Skin of body (tissue), 2 donors: Measurements from ENCODE around the gene DHRS2. TPM values are rescaled to one million over a fixed set of nuclear protein-coding genes. Genes with fewer than 3 reads are reported as not detected.
"Not testable (repeated sequence)": the region's sequence is repeated elsewhere in the genome, so short reads cannot be mapped to it uniquely, and the experiment has no call there.

Source experiments
- DNase-seq: peaks from one replicate; lab custom pipeline; 2025; lab: John Stamatoyannopoulos, UW
- total RNA-seq: library from RNA; depleted of rRNA; stranded (reverse); fragments of >200 nt; gene quantifications from one replicate; pipeline ENCODE4 v1.2.3, GENCODE V29; 2014

DHRS2 gene
- total RNA-seq, 1 donor from 2014 or later, result not detected

DNA sequence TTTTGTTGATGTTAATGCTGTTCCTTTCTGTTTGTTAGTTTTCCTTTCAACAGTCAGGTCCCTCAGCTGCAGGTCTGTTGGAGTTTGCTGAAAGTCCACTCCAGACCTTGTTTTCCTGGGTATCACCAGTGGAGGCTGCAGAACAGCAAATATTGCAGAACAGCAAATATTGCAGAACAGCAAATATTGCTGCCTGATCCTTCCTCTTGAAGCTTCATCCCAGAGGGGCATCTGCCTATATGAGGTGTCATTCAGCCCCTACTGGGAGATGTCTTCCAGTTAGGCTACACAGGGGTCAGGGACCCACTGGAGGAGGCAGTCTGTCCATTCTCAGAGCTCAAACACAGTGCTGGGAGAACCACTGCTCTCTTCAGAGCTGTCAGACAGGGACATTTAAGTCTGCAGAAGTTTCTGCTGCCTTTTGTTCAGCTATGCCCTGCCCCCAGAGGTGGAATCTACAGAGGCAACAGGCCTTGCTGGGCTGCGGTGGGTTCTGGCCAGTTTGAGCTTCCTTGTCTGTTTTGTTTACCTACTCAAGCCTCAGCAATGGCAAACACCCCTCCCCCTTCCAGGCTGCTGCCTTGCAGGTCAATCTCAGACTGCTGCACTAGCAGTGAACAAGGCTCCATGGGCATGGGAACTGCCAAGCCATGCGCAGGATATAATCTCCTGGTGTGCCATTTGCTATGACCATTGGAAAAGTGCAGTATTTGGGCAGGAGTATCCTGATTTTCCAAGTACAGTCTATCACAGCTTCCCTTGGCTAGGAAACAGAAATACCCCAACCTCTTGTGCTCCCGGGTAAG lies 53.7 kb downstream of the DHRS2 start:
- DNase-seq, result not testable (repeated sequence)

DNA sequence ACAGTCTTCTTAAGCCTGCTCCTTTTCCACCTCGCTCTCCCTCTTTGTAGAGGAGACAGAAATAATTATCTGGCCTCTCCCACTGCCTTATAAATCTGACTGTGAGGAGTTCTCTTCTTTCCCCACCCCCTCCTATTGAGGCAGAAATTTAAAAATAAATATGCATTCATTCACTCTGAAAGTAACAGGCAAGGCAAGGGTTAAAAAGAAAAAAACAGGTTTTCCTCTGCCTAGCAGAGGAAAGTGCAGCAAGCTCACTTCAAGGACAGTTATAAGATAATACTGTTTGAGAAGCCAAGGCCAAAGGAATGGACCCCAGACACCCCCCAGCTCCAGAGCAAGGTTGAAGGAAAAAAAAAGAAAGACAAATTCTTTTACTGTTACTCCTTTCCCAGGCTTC lies 56.3 kb downstream of the DHRS2 start:
- no peak for DNase-seq

DNA sequence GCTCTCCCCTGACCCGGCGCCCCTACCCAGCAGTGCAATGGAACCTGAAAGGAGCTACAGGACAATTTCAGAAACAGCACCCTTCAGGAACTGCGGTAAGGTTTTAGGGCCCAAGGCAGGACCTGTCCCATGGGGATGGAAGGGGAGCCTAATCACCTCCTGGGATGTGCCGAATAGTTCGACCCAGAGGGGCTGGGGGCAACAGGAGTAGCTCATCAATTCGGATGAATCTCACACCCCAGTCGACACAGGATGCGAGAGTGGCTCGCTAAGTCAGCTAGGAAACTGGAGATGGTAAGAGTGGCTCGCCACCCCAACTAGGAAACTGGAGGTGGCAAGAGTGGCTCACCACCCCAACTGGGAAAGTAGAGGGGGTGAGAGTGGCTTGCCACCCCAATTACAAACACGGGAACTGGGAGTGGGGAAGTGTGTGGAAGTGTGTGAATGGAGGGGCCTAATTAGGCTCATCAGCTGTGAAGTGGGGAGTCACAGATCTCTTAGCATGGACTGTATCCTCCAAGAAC lies 57.1 kb downstream of the DHRS2 start:
- no peak for DNase-seq

DNA sequence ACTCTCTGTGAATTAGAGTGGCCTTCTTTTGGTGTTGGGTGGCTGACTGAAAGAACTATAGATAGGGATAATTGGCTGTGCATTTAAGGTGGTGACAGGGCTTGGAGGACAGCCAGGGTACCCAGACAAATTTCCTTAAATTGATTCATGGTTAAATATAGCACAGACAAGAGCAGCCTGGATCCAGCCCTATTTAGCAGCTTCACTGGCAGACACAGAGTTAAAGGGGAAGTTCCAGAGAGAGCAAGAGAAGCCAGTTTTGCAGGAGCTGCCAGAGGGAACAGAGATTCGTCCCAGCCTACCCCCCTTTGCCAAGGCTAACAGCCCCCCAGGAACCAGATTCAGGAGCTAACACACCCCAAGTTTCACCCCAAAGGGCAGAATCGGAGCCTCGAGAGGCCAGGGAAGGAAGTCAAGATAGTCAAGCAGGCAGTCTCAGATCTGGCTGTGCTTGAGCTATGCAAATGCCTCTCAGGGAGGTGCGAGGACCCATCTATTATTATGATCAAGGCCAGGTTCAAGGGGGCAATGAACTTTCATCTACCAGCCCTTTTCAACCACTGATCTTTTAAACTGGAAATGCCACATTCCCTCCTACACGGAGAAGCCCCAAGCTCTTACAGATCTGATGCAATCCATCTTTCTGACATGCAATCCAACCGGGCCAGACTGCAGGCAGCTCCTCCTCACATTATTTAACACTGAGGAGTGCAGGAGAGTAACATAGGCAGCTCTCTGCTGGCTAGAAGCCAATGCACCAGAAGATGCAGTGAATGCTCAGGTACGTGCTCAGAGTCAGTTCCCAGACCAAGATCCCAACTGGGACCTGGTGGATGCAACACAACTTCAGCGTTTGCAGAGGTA lies 58.2 kb downstream of the DHRS2 start:
- peak; percentile 42 for DNase-seq

Other genes with a start within 250 kb of the DHRS2 start
- 0.30 TPM for gene MYH6, start 228.1 kb upstream of the DHRS2 start, total RNA-seq
- gene MYH7, start 200.7 kb upstream of the DHRS2 start, total RNA-seq, result 84.4 TPM
- 58.2 TPM for gene NGDN, start 166.7 kb upstream of the DHRS2 start, total RNA-seq
- 0.39 TPM for gene ZFHX2, start 84.6 kb upstream of the DHRS2 start, total RNA-seq
- gene THTPA, start 80.1 kb upstream of the DHRS2 start, total RNA-seq, result 9.4 TPM
- gene AP1G2, start 68.6 kb upstream of the DHRS2 start, total RNA-seq, result 32.8 TPM
- gene JPH4, start 57.6 kb upstream of the DHRS2 start, total RNA-seq, result 0.39 TPM